H1 (cell line): ENCODE data around the gene SYNPR. TPM values are rescaled to one million over a fixed set of nuclear protein-coding genes. Genes with fewer than 3 reads are reported as not detected.

Experiments
- CTCF ChIA-PET: fragments of 300-600 bp; sonication (Branson Sonifier 250); formaldehyde crosslinking; loops from one replicate; lab custom pipeline; 2021; ENCODE audit not compliant: partially characterized antibody; lab: Charles Lee
- POLR2A ChIA-PET: fragments of 300-600 bp; sonication (Branson Sonifier 250); formaldehyde crosslinking; loops from one replicate; lab custom pipeline; 2021; ENCODE audit warnings: inconsistent platforms; ENCODE audit not compliant: partially characterized antibody; lab: Charles Lee
- DNase-seq, 2 experiments: peaks; one replicate each; pipeline versions ENCODE4 v3.0.0 to v3.0.0-alpha.2; 2010 to 2022; ENCODE audit warnings: low spot score in 2 of 2, low read depth in 1 of 2, mixed read lengths in 1 of 2
- FAIRE-seq: peaks from 2 replicates; lab custom pipeline; 2011; peaks lifted over from hg19 to GRCh38; lab: Jason Lieb, UNC
- H2AFZ ChIP-seq: 2 replicates; pipeline ENCODE4 v1.8.1; 2012; ENCODE audit warnings: low read length, inconsistent platforms
- H2AK5ac ChIP-seq: 2 replicates; pipeline ENCODE4 v1.6.1; 2013; ENCODE audit warnings: low read depth, low read length
- H2BK120ac ChIP-seq: replicated peaks from 2 replicates; pipeline ENCODE3; 2013; ENCODE audit warnings: low read depth, low read length, inconsistent platforms
- H2BK12ac ChIP-seq: 2 replicates; pipeline ENCODE4 v1.6.1; 2013; ENCODE audit warnings: low read depth, low read length
- H2BK15ac ChIP-seq: 2 replicates; pipeline ENCODE4 v1.6.1; 2013; ENCODE audit warnings: low read length
- H2BK20ac ChIP-seq: 2 replicates; pipeline ENCODE4 v1.6.1; 2013; ENCODE audit warnings: low read length
- H2BK5ac ChIP-seq: 2 replicates; pipeline ENCODE4 v1.6.1; 2013; ENCODE audit warnings: low read depth, low read length
- H3K14ac ChIP-seq: 2 replicates; pipeline ENCODE4 v1.6.1; 2013; ENCODE audit warnings: inconsistent platforms; ENCODE audit not compliant: insufficient read length
- H3K18ac ChIP-seq: 2 replicates; pipeline ENCODE4 v1.6.1; 2013; ENCODE audit warnings: low read length; ENCODE audit errors: extremely low read depth
- H3K23ac ChIP-seq: 2 replicates; pipeline ENCODE4 v1.6.1; 2013; ENCODE audit warnings: inconsistent platforms; ENCODE audit not compliant: insufficient read length
- H3K23me2 ChIP-seq: 2 replicates; pipeline ENCODE4 v1.6.1; 2013; ENCODE audit warnings: low read depth, low read length
- H3K27ac ChIP-seq: 2 replicates; pipeline ENCODE4 v1.6.1; 2011; ENCODE audit warnings: low read depth, low read length, inconsistent platforms
- H3K27me3 ChIP-seq, 4 experiments: replicated peaks in 1 of 4; 1 replicate in 1 of 4; 2 replicates in 3 of 4; pipeline versions ENCODE4 v1.6.1 to v1.8.1; 2011 to 2013; ENCODE audit warnings: low read length in 3 of 4, mild to moderate bottlenecking in 3 of 4, inconsistent platforms in 2 of 4, mixed read lengths in 2 of 4, moderate library complexity in 1 of 4; ENCODE audit not compliant: control insufficient read depth in 3 of 4, insufficient read depth in 3 of 4; ENCODE audit errors: extremely low read depth in 1 of 4
- H3K36me3 ChIP-seq, 4 experiments: 2 replicates each; pipeline versions ENCODE4 v1.6.1 to v1.8.1; 2011 to 2013; ENCODE audit warnings: mild to moderate bottlenecking in 4 of 4, low read length in 3 of 4, moderate library complexity in 2 of 4, control low read depth in 1 of 4, inconsistent platforms in 1 of 4; ENCODE audit not compliant: insufficient read depth in 4 of 4, control insufficient read depth in 2 of 4
- H3K4ac ChIP-seq: replicated peaks from 2 replicates; pipeline ENCODE3; 2013; ENCODE audit warnings: low read length, low read depth, mixed read lengths, inconsistent platforms; ENCODE audit not compliant: insufficient read length
- H3K4me1 ChIP-seq, 4 experiments: replicated peaks in 1 of 4; 1 replicate in 1 of 4; 2 replicates in 3 of 4; pipeline versions ENCODE4 v1.6.1 to v1.8.1; 2011 to 2013; ENCODE audit warnings: low read length in 3 of 4, inconsistent platforms in 2 of 4, mixed read lengths in 1 of 4; ENCODE audit not compliant: insufficient read depth in 4 of 4, control insufficient read depth in 3 of 4
- H3K4me2 ChIP-seq, 2 experiments: 2 replicates each; pipeline versions ENCODE4 v1.6.1 to v1.8.1; 2011 to 2013; ENCODE audit warnings: low read depth in 2 of 2, low read length in 2 of 2, control low read depth in 1 of 2, inconsistent platforms in 1 of 2, mild to moderate bottlenecking in 1 of 2; ENCODE audit not compliant: insufficient read depth in 1 of 2
- H3K4me3 ChIP-seq, 4 experiments: fragments of 200-600, 300-600 bp in 1 of 4; sonication (generic), shearing (Covaris generic), sonication (Bioruptor Twin) in 1 of 4; 2 replicates each; pipeline versions ENCODE4 v1.5.1 to v1.8.1; 2011 to 2016; ENCODE audit warnings: low read length in 4 of 4, low read depth in 3 of 4, control low read depth in 2 of 4, inconsistent platforms in 2 of 4, mild to moderate bottlenecking in 2 of 4, mixed read lengths in 1 of 4, moderate library complexity in 1 of 4; ENCODE audit not compliant: insufficient read depth in 2 of 4; ENCODE audit errors: extremely low read depth in 1 of 4
- H3K56ac ChIP-seq: replicated peaks from 2 replicates; pipeline ENCODE3; 2013; ENCODE audit warnings: low read depth, mild to moderate bottlenecking, mixed read lengths, low read length, inconsistent platforms; ENCODE audit not compliant: insufficient read length
- H3K79me1 ChIP-seq: 2 replicates; pipeline ENCODE4 v1.6.1; 2013; ENCODE audit warnings: low read depth, low read length, control low read depth
- H3K79me2 ChIP-seq, 2 experiments: 2 replicates each; pipeline versions ENCODE4 v1.6.1 to v1.8.1; 2012 to 2013; ENCODE audit warnings: low read length in 2 of 2, mild to moderate bottlenecking in 2 of 2, inconsistent platforms in 1 of 2; ENCODE audit not compliant: insufficient read depth in 2 of 2, control insufficient read depth in 1 of 2
- H3K9ac ChIP-seq, 4 experiments: replicated peaks in 1 of 4; 1 replicate in 1 of 4; 2 replicates in 3 of 4; pipeline versions ENCODE4 v1.6.1 to v1.8.1; 2011 to 2013; ENCODE audit warnings: low read depth in 3 of 4, low read length in 3 of 4, control low read depth in 2 of 4, mild to moderate bottlenecking in 2 of 4, moderate library complexity in 2 of 4, inconsistent platforms in 1 of 4; ENCODE audit errors: extremely low read depth in 1 of 4
- H3K9me3 ChIP-seq, 2 experiments: 2 replicates each; pipeline versions ENCODE4 v1.6.1 to v1.8.1; 2012 to 2013; ENCODE audit warnings: mild to moderate bottlenecking in 2 of 2, moderate library complexity in 2 of 2, control low read depth in 1 of 2, inconsistent platforms in 1 of 2, low read depth in 1 of 2, low read length in 1 of 2, mixed read lengths in 1 of 2; ENCODE audit not compliant: insufficient read depth in 2 of 2
- H4K20me1 ChIP-seq, 2 experiments: replicated peaks in 1 of 2; 2 replicates each; pipeline versions ENCODE3 to v1.8.1; 2011 to 2013; ENCODE audit warnings: inconsistent platforms in 2 of 2, low read length in 2 of 2, mild to moderate bottlenecking in 1 of 2; ENCODE audit not compliant: insufficient read depth in 2 of 2, control insufficient read depth in 1 of 2
- H4K5ac ChIP-seq: 2 replicates; pipeline ENCODE4 v1.6.1; 2013; ENCODE audit warnings: low read length, low read depth, mixed read lengths, inconsistent platforms; ENCODE audit not compliant: insufficient read length
- H4K8ac ChIP-seq: 2 replicates; pipeline ENCODE4 v1.8.0; 2013; ENCODE audit warnings: mild to moderate bottlenecking, moderate library complexity, low read length, inconsistent platforms; ENCODE audit not compliant: insufficient read depth; ENCODE audit errors: extremely low read depth
- H4K91ac ChIP-seq: replicated peaks from 2 replicates; pipeline ENCODE3; 2013; ENCODE audit warnings: low read length, mixed read lengths, inconsistent platforms; ENCODE audit not compliant: insufficient read length
- KDM4A ChIP-seq: IDR thresholded peaks from one replicate; pipeline ENCODE4 v1.7.1; 2012; ENCODE audit warnings: low read depth, mild to moderate bottlenecking, moderate library complexity, low read length, inconsistent platforms; ENCODE audit not compliant: severe bottlenecking
- RFX5 ChIP-seq: IDR thresholded peaks from 2 replicates; pipeline ENCODE4 v1.6.1; 2011; ENCODE audit warnings: low read depth, low read length, improper control_type of control experiment, borderline replicate concordance
- WGBS, 2 experiments: shearing (Covaris generic) in 1 of 2; methylation state at CpG; one replicate each; pipeline versions ENCODE4 v1.1.6 to v1.1.7; 2013 to 2015; ENCODE audit warnings: low lambda C conversion rate in 2 of 2, mixed read lengths in 2 of 2, inconsistent platforms in 1 of 2, low coverage in 1 of 2, missing lambda C conversion rate in 1 of 2; ENCODE audit not compliant: insufficient replicate concordance in 2 of 2, insufficient coverage in 1 of 2, insufficient read length in 1 of 2; ENCODE audit errors: extremely low coverage in 1 of 2, missing lambda C conversion rate in 1 of 2; 5-methylcytosine and 5-hydroxymethylcytosine counted together
- polyA plus RNA-seq, 7 experiments: library from polyadenylated mRNA; depleted of rRNA in 3 of 7; stranded (reverse) in 5 of 7; unstranded in 2 of 7; fragments of >200 nt in 5 of 7; fragments of 200-250 nt in 2 of 7; gene quantifications; 1 replicate in 5 of 7; 2 replicates in 1 of 7; 4 replicates in 1 of 7; pipeline versions ENCODE4 v1.2.1 to v1.2.3, GENCODE V29; 2011 to 2013; ENCODE audit warnings: missing spikeins in 2 of 7, mixed read lengths in 2 of 7
- total RNA-seq: library from RNA; stranded (reverse); fragmentation: NEBNext Ultra II Directional; extraction: Animal tissue kit (Norgen Biotek cat#: 25700); gene quantifications from 2 replicates; pipeline ENCODE4 v1.2.1, GENCODE V29; 2021

SYNPR gene
- total and polyA plus RNA-seq, 2 of the 8 experiments (the other 6 are each of a cell fraction or from before 2014, with no cell fraction given), result 0.39 to 0.99 TPM

DNA sequence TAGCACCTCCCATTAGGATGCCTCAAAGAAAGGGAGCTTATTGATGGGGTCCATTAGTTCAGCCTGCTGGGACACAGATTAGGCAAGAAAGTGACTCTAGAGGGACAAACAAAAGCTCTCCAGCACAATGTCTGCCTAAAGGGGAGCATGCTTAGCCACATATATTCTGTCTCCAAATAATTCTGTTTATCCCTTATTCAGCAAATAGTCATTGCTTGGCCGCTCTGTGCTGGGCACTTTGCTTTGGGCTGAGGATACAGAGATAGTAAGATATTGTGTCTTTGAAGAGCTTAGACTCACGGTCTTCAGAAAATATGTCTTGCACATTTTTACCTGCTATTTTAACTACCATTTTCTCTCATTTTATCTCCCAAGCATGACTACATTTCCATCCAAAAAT lies 159.8 kb downstream of the SYNPR start:
- Histone ChIP-seq H3K27me3 (no peaks in the 10 kb centered on the region), H2BK12ac (no peak overlapping the region), H3K79me1 (no peaks in the 10 kb centered on the region), H3K4me3 (no peak overlapping the region), H2BK120ac (no peak overlapping the region), H4K8ac (no peak overlapping the region), H3K18ac (no peak overlapping the region), H3K23me2 (no peaks in the 10 kb centered on the region; the same call in 1 of the 2 replicates), H2BK5ac (no peak overlapping the region), H3K4me2 (no peak overlapping the region), H3K56ac (no peak overlapping the region), H3K4me1 (peaks cover 0 to 7% (median 6%) of the 10 kb centered on the region in 4 experiments; a peak in 6 of 7 replicates), H2BK15ac (no peak overlapping the region), H2AFZ (no peak overlapping the region), H2AK5ac (no peak overlapping the region; the same call in 1 of the 2 replicates), H4K91ac (no peak overlapping the region), H3K9ac (no peak overlapping the region), H3K36me3 (no peaks in the 10 kb centered on the region; a peak in 1 of 8 replicates), H2BK20ac (peak overlapping the region; percentile 7; the same call in 1 of the 2 replicates), H4K5ac (no peak overlapping the region), H3K4ac (no peak overlapping the region), H3K9me3 (no peaks in the 10 kb centered on the region), H4K20me1 (no peaks in the 10 kb centered on the region), H3K27ac (no peak overlapping the region), H3K14ac (no peak overlapping the region), H3K79me2 (no peaks in the 10 kb centered on the region), H3K23ac (no peak overlapping the region)
- POLR2A ChIA-PET, result no interaction called here
- CTCF ChIA-PET, result interaction anchor here (1.0 to 2.9 kb wide), 5 partner anchors 19 to 128 kb away, joined by 3 to 9 read pairs (median 5); no protein-coding TSS in a partner anchor
- TF ChIP-seq RFX5 (no peak), KDM4A (no peak)
- FAIRE-seq, result no peak
- no peak for DNase-seq
- 90% methylated on average over 2 of the region's 2 CpGs; no CpG with 5 or more reads in 1 of the 2 experiments for WGBS, 2 experiments
